PC-9 (cell line): ENCODE data around the gene ASZ1. TPM values are rescaled to one million over a fixed set of nuclear protein-coding genes. Genes with fewer than 3 reads are reported as not detected.

ENCODE experiments used
- BruUV-seq: library from RNA; stranded (reverse); fragments of 400-500 nt; replicated peaks from 2 replicates; lab custom pipeline; 2021; lab: Mats Ljungman, UMichigan
- CTCF ChIA-PET: fragments of 300-600 bp; sonication (Branson Sonifier 250); formaldehyde crosslinking; loops from one replicate; lab custom pipeline; 2022; ENCODE audit warnings: antibody characterized with exemption; lab: Charles Lee
- POLR2A ChIA-PET: fragments of 300-600 bp; sonication (Branson Sonifier 250); formaldehyde crosslinking; loops from one replicate; lab custom pipeline; 2022; ENCODE audit warnings: antibody characterized with exemption; ENCODE audit not compliant: unreplicated experiment; lab: Charles Lee
- DNase-seq, 2 experiments: peaks; one replicate each; pipeline versions ENCODE4 v3.0.0 to v3.0.0-alpha.2; 2015 to 2022; ENCODE audit warnings: mixed read lengths in 1 of 2
- H2AFZ ChIP-seq: fragments of 200-600 bp; sonication (generic); 2 replicates; pipeline ENCODE4 v1.8.1; 2017; ENCODE audit warnings: antibody characterized with exemption
- H3F3A ChIP-seq: fragments of 200-600 bp; sonication (generic); 2 replicates; pipeline ENCODE4 v1.8.1; 2017; ENCODE audit warnings: antibody characterized with exemption, mild to moderate bottlenecking, low read depth; ENCODE audit not compliant: insufficient read depth
- H3K27ac ChIP-seq: fragments of 200-600 bp; sonication (generic); 2 replicates; pipeline ENCODE4 v1.6.1; 2016; ENCODE audit warnings: mixed run types
- H3K27me3 ChIP-seq: fragments of 200-600 bp; sonication (generic); 2 replicates; pipeline ENCODE4 v1.6.1; 2016; ENCODE audit warnings: low read depth, mixed run types; ENCODE audit not compliant: insufficient read depth
- H3K36me3 ChIP-seq: fragments of 200-600 bp; sonication (generic); 2 replicates; pipeline ENCODE4 v1.6.1; 2016; ENCODE audit warnings: low read depth, mixed run types
- H3K4me1 ChIP-seq: fragments of 200-600 bp; sonication (generic); replicated peaks from 2 replicates; pipeline ENCODE4 v1.6.1; 2016; ENCODE audit warnings: mixed run types; ENCODE audit not compliant: insufficient read depth
- H3K4me2 ChIP-seq: fragments of 200-600 bp; sonication (generic); 2 replicates; pipeline ENCODE4 v1.6.1; 2017; ENCODE audit warnings: mixed run types
- H3K4me3 ChIP-seq: fragments of 200-600 bp; sonication (generic); 2 replicates; pipeline ENCODE4 v1.6.1; 2016; ENCODE audit warnings: mixed run types
- H3K79me2 ChIP-seq: fragments of 200-600 bp; sonication (generic); 2 replicates; pipeline ENCODE4 v1.6.1; 2017; ENCODE audit warnings: low read depth, mixed run types
- H3K9me2 ChIP-seq: fragments of 200-600 bp; sonication (generic); 2 replicates; pipeline ENCODE4 v1.8.1; 2017; ENCODE audit warnings: mild to moderate bottlenecking; ENCODE audit not compliant: insufficient read depth
- H3K9me3 ChIP-seq: fragments of 200-600 bp; sonication (generic); 2 replicates; pipeline ENCODE4 v1.8.1; 2016; ENCODE audit warnings: low read depth; ENCODE audit not compliant: insufficient read depth
- H4K20me1 ChIP-seq: fragments of 200-600 bp; sonication (generic); 2 replicates; pipeline ENCODE4 v1.8.1; 2017; ENCODE audit not compliant: insufficient read depth
- CTCF ChIP-seq: fragments of 200-600 bp; sonication (generic); conservative IDR thresholded peaks from 2 replicates; pipeline ENCODE4 v1.6.1; 2017; ENCODE audit warnings: mixed run types, antibody characterized with exemption, mild to moderate bottlenecking, moderate library complexity
- EZH2 ChIP-seq: fragments of 200-600 bp; sonication (generic); IDR thresholded peaks from 2 replicates; pipeline ENCODE4 v1.8.0; 2017; ENCODE audit warnings: antibody characterized with exemption, low read depth
- intact Hi-C: fragments of 100-400 bp; cut with micrococcal nuclease; formaldehyde crosslinking; loops from one replicate; pipeline ENCODE4 v1.10.0; 2022; ENCODE audit not compliant: unreplicated experiment
- total RNA-seq: library from RNA; stranded (reverse); gene quantifications from 2 replicates; pipeline ENCODE4 v1.2.3, GENCODE V29; 2021

The ASZ1 gene
- total RNA-seq, 1 experiment from 2014 or later = not detected

DNA sequence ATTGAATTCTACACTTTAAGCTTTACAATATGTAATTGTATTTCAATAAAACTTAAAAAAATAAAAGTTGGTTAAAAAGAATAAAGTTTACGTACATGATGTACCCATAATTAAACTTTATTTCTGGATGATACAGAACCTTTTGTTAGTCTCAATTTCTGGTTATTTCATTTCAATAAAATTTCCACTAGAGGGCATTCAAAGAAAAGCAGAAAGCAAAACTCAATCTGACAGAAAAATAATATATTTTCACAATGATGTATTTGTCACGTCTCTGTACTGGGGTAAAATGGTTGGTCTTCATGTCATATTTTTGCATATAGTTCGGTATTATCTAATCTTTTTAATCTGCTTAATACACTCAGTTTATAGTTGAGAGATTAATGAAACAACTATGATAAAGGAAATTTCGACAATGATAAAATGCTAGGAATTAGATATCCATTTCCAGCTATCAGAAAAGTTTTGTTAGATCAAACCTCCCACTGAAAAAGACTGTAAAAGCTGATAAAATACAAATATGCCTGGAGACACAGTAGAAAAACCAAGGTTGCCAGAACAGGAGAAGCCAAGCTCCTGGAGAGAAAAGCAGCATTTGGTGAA, 27.4 kb downstream of the ASZ1 start:
- H3K4me2 ChIP-seq = no peak overlapping the region
- no peak for DNase-seq
- H2AFZ ChIP-seq = no peak overlapping the region
- no peaks in the 10 kb centered on the region for H3K9me2 ChIP-seq
- no peaks in the 10 kb centered on the region for H3F3A ChIP-seq
- no peaks in the 10 kb centered on the region for H3K36me3 ChIP-seq
- H3K79me2 ChIP-seq = no peaks in the 10 kb centered on the region
- H4K20me1 ChIP-seq = no peaks in the 10 kb centered on the region
- H3K4me1 ChIP-seq = no peaks in the 10 kb centered on the region
- H3K27me3 ChIP-seq = no peaks in the 10 kb centered on the region
- no peak for TF ChIP-seq EZH2
- TF ChIP-seq CTCF = peak; percentile 70
- no peaks in the 10 kb centered on the region for H3K9me3 ChIP-seq
- no TSS peak for BruUV-seq
- no peak overlapping the region for H3K27ac ChIP-seq
- intact Hi-C loops = loop anchor here (1.0 to 5.0 kb wide), 4 partner anchors 57 to 797 kb away; no protein-coding TSS in a partner anchor
- POLR2A ChIA-PET = no interaction called here
- CTCF ChIA-PET = interaction anchor here (1.3 kb wide), 1 partner anchor 273 kb away, joined by 4 read pairs; no protein-coding TSS in a partner anchor
- H3K4me3 ChIP-seq = no peak overlapping the region

GRCh38 chr7:117395743-117396142, 31.6 kb downstream of the ASZ1 start:
- ChIA-PET POLR2A (no interaction called here), CTCF (interaction anchor here (0.6 kb wide), 1 partner anchor 144 kb away, joined by 3 read pairs; no protein-coding TSS in a partner anchor)
- no peaks in the 10 kb centered on the region for H3K36me3 ChIP-seq
- no peaks in the 10 kb centered on the region for H3K79me2 ChIP-seq
- no peaks in the 10 kb centered on the region for H3K27me3 ChIP-seq
- no peak overlapping the region for H3K4me3 ChIP-seq
- no peak overlapping the region for H2AFZ ChIP-seq
- no TSS peak for BruUV-seq
- H3K9me3 ChIP-seq = no peaks in the 10 kb centered on the region
- no peaks in the 10 kb centered on the region for H3F3A ChIP-seq
- no peaks in the 10 kb centered on the region for H3K4me1 ChIP-seq
- H3K4me2 ChIP-seq = no peak overlapping the region
- no peak for DNase-seq
- intact Hi-C loops = loop anchor here (5.0 kb wide), 1 partner anchor 62 kb away; no protein-coding TSS in a partner anchor
- no peak overlapping the region for H3K27ac ChIP-seq
- TF ChIP-seq CTCF = no peak
- TF ChIP-seq EZH2 = no peak
- H3K9me2 ChIP-seq = 0 out of 2 replicates have a peak, but pooled peaks cover 6% of the 10 kb centered on the region
- H4K20me1 ChIP-seq = no peaks in the 10 kb centered on the region

- no TSS peak for BruUV-seq
- H4K20me1 ChIP-seq = no peaks in the 10 kb centered on the region
- ChIA-PET POLR2A (no interaction called here), CTCF (no interaction called here)
- TF ChIP-seq EZH2 = no peak
- no peak for TF ChIP-seq CTCF
- H3K9me3 ChIP-seq = no peaks in the 10 kb centered on the region
- no peak for DNase-seq
- no peaks in the 10 kb centered on the region for H3K4me1 ChIP-seq
- no peak overlapping the region for H3K4me2 ChIP-seq
- H3K4me3 ChIP-seq = no peak overlapping the region
- intact Hi-C loops = no loop called here
- H3K27me3 ChIP-seq = no peaks in the 10 kb centered on the region
- no peaks in the 10 kb centered on the region for H3K36me3 ChIP-seq
- 0 out of 2 replicates have a peak, but pooled peaks cover 6% of the 10 kb centered on the region for H3K9me2 ChIP-seq
- H2AFZ ChIP-seq = no peak overlapping the region
- H3K79me2 ChIP-seq = no peaks in the 10 kb centered on the region
- H3K27ac ChIP-seq = no peak overlapping the region
- H3F3A ChIP-seq = no peaks in the 10 kb centered on the region
Observed at GRCh38 chr7:117393781-117394180, 33.5 kb downstream of the ASZ1 start.
